Coronary artery (tissue), 2 donors: Measurements from ENCODE around the gene TNFAIP8L3.

ENCODE experiments used
- DNase-seq: peaks from one replicate; pipeline ENCODE4 v3.0.0-alpha.2; 2017; ENCODE audit warnings: low spot score
- H3K27ac ChIP-seq, 2 donors: fragments of 200-600 bp; sonication (generic); one replicate each; pipeline ENCODE4 v1.5.1; 2016 to 2019
- H3K4me3 ChIP-seq: fragments of 200-600 bp; sonication (generic); 2 replicates; pipeline ENCODE4 v1.5.1; 2016; ENCODE audit warnings: mild to moderate bottlenecking, moderate library complexity
- CTCF ChIP-seq: fragments of 200-600 bp; sonication (generic); IDR thresholded peaks from one replicate; pipeline ENCODE4 v1.5.1; 2019; ENCODE audit warnings: antibody characterized with exemption

The TNFAIP8L3 gene

GRCh38 chr15:51065261-51065660 lies 29.4 kb downstream of the TNFAIP8L3 start:
- TF ChIP-seq CTCF = no peak
- Histone ChIP-seq H3K4me3 (no peak overlapping the region), H3K27ac (peak overlapping the region in 1 of 2 donors; percentile 23)
- DNase-seq = no peak

GRCh38 chr15:51062736-51063135 lies 32.0 kb downstream of the TNFAIP8L3 start:
- H3K4me3 ChIP-seq = no peak overlapping the region
- H3K27ac ChIP-seq = no peak overlapping the region
- TF ChIP-seq CTCF = no peak
- no peak for DNase-seq

- no peak for DNase-seq
- Histone ChIP-seq H3K4me3 (no peak overlapping the region), H3K27ac (no peak overlapping the region)
- TF ChIP-seq CTCF = no peak
Observed at GRCh38 chr15:51060030-51060673, 34.6 kb downstream of the TNFAIP8L3 start.

GRCh38 chr15:51054535-51054934 lies 40.2 kb downstream of the TNFAIP8L3 start:
- TF ChIP-seq CTCF = no peak
- Histone ChIP-seq H3K27ac (no peak overlapping the region), H3K4me3 (no peak overlapping the region)
- no peak for DNase-seq

GRCh38 chr15:51053571-51053970 lies 41.1 kb downstream of the TNFAIP8L3 start:
- no peak for DNase-seq
- H3K4me3 ChIP-seq = no peak overlapping the region
- H3K27ac ChIP-seq = no peak overlapping the region
- TF ChIP-seq CTCF = no peak

- no peak overlapping the region for H3K4me3 ChIP-seq
- TF ChIP-seq CTCF = no peak
- H3K27ac ChIP-seq = peak overlapping the region in 1 of 2 donors; percentile 45
- DNase-seq = no peak
Observed at GRCh38 chr15:51051776-51052175, 42.9 kb downstream of the TNFAIP8L3 start.

- no peak for DNase-seq
- no peak for TF ChIP-seq CTCF
- no peak overlapping the region for H3K4me3 ChIP-seq
- no peak overlapping the region for H3K27ac ChIP-seq
Observed at GRCh38 chr15:51049081-51049480, 45.6 kb downstream of the TNFAIP8L3 start.
